ENCODE measurements around the gene STARD3.

STARD3 gene

GRCh38 chr17:39621523-39622379 lies 15.2 kb upstream of the STARD3 start:
- peak; percentile 49 to 87 for DNase-seq

- DNase-seq = no peak
These were observed 14.5 kb upstream of the STARD3 start for GRCh38 chr17:39622380-39623006.

DNA sequence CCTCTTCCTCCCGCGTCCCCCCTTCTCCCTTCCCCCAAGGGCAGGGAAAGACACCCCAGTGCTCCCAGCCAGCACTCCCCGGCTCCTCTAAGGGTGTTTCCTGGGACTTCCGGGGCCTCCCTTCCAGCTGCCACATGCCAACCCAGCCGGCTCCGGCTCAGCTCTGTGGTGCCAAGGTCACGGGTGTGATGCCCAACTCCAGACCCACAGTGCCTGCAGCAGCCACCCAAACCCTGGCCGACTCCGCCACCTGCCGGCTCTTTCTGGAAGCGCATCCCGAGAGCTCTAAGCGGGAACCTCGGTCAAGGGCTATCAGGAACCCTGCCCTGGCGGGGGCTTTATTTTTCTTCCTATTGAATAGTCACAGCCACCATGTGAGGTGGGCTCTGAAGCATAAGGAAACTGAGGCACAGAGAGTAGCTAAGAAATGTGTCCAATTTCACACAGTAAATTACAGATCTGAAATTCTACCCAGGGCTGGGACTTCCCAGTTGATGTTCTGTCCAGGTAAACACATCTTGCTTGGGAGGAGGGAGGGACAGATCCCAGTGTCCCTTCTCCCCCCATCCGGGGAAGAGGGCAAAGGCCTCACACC lies 13.5 kb upstream of the STARD3 start:
- peak; percentile 57 to 82 for DNase-seq

DNA sequence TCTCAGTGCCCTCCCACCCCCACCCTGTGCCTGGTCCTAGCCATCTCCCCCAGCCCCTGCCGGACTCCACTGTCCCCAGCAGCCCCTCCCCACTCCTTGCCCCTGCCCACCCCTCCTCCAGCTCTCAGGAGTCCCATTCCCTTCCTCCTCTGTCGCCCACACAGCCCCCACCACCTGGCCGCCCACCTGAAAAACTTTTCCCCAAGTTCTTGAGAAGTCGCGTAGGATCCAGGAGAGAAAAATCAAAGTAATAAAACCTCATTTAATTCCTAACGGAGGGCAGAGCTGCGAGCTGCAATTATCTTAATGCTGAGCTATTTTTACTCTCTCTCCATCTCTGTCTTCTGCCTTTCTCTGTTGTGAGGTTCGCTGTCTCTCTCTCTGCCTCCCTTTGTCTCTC lies 12.6 kb upstream of the STARD3 start:
- DNase-seq = no peak

DNA sequence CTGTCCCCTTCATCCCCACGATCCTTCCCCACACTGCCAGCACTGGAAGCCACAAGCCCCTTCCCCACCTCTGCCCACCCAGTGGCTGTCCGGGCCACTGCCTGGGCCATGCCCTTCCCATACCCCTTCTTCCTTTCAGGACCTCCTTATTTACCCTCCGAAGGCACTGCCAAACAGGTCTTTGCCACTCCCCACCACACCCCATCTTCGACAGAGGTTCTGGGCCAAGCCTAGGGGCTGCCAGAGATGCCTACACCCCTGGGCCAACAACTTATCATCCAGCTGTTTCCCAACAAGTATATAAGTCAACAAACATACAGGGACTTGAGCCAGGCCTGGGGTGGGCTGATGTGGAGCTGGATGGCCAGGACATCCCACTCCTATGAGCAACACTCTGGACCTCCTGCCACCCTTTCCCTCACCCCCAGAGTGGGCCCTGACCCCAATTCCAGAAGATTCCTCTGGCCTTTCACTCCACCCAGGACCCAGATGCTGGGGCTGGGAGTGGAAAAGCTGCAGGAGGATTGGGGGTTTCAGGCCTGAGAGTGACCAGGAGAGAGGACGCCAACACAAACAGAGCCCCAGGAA lies 11.7 kb upstream of the STARD3 start:
- no peak for DNase-seq

DNA sequence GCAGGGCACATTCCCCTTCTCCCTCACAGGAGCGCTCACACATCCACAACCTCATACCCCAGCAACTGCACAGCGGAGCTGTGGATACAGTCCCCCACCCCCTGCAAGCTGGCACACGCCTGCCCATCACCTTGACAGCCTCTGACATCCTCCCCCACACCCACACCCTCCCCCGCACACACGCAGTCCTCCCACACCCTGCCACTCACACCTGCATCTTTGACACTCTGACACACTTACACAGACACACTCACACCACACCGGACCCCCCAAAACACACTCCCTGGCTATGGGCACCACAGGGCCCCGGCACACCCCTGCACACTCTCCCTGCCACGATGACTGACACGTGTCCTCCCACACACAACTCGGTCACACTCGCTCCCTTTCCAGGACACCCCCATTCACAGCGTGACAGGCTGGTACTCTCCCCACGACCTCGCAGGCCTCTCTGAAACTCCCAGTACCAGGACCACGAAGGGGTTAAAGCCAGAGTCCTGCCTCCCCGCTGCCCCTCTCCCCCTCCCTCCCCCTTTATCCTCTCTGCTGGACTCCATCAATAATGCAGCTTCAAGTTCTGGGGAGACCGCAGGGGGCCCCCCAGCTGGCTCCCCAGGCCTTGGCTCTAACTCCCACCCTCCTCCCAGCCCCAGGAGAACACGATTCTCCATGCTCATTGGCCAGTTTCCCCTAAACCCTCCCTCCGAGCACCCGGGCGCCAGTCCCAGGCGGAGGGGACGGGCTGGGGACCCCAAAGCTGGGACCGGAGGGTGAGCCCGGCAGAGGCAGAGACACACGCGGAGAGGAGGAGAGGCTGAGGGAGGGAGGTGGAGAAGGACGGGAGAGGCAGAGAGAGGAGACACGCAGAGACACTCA lies 10.5 kb upstream of the STARD3 start, which contains the start of gene PPP1R1B:
Gene PPP1R1B, plus strand, starts transcription at position 782 of the 876 bp plus-strand sequence. CDS start 441 bp downstream, outside the sequence.
- DNase-seq = no peak

DNA sequence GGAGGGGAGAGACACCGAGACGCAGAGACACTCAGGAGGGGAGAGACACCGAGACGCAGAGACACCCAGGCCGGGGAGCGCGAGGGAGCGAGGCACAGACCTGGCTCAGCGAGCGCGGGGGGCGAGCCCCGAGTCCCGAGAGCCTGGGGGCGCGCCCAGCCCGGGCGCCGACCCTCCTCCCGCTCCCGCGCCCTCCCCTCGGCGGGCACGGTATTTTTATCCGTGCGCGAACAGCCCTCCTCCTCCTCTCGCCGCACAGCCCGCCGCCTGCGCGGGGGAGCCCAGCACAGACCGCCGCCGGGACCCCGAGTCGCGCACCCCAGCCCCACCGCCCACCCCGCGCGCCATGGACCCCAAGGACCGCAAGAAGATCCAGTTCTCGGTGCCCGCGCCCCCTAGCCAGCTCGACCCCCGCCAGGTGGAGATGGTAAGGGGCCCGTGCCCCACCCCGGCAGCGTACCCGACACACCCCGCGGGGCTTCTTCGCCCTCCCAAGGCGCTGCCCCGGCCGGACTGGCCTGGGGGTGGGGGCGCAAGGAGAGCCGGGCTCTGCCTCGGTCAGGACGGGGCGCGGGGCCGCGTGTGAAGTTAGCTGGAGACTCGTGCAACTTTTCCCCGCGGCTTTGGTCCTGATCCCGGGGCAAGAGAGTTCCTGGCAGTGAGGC lies 9.8 kb upstream of the STARD3 start:
- no peak for DNase-seq

DNA sequence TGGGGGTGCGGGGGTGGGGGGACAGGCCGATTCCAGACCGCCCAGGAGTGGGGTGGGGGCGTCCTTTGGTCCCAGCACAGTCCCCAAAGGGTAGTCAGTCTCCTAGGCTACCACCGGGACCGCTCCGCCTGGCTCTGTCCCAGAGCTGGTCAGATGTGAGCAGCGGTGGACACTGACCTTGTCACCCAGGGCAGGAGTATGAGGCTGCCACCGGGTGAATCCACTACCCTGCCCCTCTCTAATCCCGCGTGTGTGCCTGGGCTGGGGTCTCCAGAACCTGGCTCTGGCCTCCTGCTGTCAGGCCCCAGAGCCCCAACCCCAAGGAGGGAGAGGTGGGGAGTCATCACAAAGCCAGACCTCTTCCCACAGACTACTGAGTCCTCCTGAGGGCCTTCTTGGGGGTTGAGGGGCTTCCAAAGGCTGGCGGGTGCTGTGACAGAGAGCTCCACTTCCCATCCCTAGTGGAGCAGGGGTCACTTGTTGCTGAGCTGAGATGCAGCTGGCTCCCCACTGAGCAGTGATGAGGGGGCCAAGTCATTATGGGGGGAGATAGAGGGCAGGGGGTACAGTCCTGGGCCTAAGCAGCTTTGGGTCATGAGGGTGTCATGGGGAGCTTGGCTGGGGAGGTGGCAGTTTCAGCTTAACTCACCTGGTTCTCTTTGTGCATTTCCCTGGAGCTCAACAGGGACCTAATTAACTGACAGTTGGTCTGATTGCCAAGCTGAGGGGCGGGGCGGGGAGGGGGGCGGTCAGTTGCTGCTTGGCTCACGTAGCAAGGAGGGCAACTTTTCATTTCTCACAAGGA lies 9.0 kb upstream of the STARD3 start:
- no peak for DNase-seq

- DNase-seq = no peak
These were observed 8.1 kb upstream of the STARD3 start for GRCh38 chr17:39628655-39629493.

DNA sequence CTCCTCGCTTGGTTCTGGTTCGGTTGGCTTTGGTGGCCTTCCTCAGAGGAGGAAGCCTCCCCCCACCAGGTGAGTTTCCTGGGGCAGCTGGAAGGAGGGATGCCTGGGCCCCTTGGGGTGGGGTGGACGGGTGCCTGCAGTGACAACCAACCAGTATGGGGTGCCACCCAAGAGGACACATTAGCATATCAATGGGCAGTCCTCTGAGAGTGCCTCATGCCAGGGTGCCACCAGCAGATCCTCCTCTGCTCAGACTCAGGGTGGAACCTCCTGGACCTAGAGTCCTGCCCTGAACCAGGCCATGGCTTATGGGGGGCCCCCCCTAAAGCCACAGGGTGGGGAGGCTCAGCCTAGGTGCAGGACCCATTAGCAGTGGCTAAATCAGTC lies 7.5 kb upstream of the STARD3 start:
- DNase-seq = no peak

- DNase-seq = no peak
These were observed 7.0 kb upstream of the STARD3 start for GRCh38 chr17:39629898-39630297.

- DNase-seq = no peak
These were observed 5.5 kb upstream of the STARD3 start for GRCh38 chr17:39631403-39631802.

GRCh38 chr17:39632153-39632941 lies 4.6 kb upstream of the STARD3 start:
- no peak for DNase-seq

DNA sequence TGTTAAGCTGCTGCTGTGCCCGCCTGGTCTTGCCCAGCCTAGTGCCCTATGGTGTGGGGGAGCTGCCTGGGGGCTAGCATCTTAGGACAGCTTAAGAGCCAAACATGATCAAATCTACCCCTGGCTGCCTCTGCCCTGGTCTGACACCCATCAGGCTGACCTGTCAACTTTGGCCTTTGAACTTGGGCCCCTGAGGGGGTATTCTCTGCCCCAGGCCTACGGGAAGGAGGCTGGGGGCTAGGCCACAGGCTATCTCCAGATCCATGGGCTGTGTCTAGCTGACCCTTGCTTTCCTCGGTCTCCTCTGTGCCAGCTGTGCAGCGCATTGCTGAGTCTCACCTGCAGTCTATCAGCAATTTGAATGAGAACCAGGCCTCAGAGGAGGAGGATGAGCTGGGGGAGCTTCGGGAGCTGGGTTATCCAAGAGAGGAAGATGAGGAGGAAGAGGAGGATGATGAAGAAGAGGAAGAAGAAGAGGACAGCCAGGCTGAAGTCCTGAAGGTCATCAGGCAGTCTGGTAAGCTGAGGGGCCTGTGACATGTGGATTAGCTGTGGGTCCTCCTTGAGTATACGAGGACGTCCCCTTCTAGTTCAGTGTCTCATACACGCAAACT lies 3.3 kb upstream of the STARD3 start:
- DNase-seq = no peak

- peak; percentile 26 to 49 for DNase-seq
These were observed 2.5 kb upstream of the STARD3 start for GRCh38 chr17:39634384-39634871.

DNA sequence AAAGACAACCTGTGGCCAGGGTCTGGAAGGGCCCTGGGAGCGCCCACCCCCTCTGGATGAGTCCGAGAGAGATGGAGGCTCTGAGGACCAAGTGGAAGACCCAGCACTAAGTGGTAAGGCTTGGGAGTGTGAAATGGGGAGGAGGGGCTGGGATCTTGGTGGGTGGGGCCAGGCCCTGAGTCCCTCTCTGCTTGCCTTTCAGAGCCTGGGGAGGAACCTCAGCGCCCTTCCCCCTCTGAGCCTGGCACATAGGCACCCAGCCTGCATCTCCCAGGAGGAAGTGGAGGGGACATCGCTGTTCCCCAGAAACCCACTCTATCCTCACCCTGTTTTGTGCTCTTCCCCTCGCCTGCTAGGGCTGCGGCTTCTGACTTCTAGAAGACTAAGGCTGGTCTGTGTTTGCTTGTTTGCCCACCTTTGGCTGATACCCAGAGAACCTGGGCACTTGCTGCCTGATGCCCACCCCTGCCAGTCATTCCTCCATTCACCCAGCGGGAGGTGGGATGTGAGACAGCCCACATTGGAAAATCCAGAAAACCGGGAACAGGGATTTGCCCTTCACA lies 1.2 kb upstream of the STARD3 start:
- no peak for DNase-seq

DNA sequence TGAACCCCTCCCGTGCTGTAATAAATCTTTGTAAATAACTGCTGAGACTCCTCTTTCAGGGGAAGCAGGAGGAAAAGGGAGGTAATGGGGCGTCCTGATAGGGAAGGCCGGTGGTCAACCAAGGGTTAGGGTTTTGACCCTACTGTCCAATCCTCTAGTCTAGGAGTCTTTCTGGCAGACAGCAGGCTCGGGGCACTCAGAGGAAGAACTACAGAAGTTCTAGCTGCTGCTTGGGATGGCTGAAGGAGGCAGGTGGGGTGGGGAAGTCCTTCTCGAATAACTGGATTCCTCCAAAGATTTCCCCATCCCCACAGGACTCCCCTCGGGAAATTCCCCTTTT lies 387 bp upstream of the STARD3 start:
- no peak for DNase-seq

DNA sequence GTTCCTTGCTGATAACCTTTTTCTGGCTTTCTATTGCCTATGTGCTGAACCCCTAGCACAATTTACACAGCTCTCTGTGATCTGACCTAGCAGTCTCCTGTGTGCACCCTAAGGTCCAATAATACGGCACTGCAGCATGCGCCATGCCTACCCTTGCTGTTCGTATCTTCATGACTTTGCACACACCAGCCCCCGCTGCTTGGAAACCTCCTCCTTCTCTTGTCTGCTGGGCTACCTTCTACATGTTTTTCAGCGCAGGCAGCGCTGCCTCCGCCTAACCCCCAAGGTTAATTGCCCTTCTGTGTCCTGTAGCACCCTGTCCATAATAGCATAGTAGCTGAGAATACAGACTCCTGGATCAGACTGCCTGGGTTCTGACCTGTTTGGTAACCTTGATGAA lies 1.4 kb downstream of the STARD3 start:
- no peak for DNase-seq

All from NCI-H446 (cell line).